GM12873 (cell line): ENCODE measurements around the gene RAB7B.

ENCODE experiments used
- CTCF ChIP-seq: IDR thresholded peaks from 2 replicates; pipeline ENCODE4 v1.5.1; 2012; ENCODE audit warnings: low read depth, mild to moderate bottlenecking, moderate library complexity, low read length, control low read depth; ENCODE audit not compliant: insufficient read depth; ENCODE audit errors: missing control alignments

Gene RAB7B

GRCh38 chr1:205940710-205941109, 62.5 kb downstream of the RAB7B start:
- no peak for TF ChIP-seq CTCF

GRCh38 chr1:205939690-205940330, 63.4 kb downstream of the RAB7B start:
- no peak for TF ChIP-seq CTCF

GRCh38 chr1:205938682-205939081, 64.5 kb downstream of the RAB7B start:
- no peak for TF ChIP-seq CTCF

- TF ChIP-seq CTCF: no peak
These were observed 66.2 kb downstream of the RAB7B start for GRCh38 chr1:205936846-205937586.

GRCh38 chr1:205936311-205936710, 66.9 kb downstream of the RAB7B start:
- TF ChIP-seq CTCF: no peak

- no peak for TF ChIP-seq CTCF
These were observed 67.3 kb downstream of the RAB7B start for GRCh38 chr1:205935869-205936268.

- TF ChIP-seq CTCF: no peak
These were observed 68.4 kb downstream of the RAB7B start for GRCh38 chr1:205934788-205935187.
